Esophagus squamous epithelium (tissue), 4 donors: ENCODE data around the gene SLC6A7.

Experiments
- CTCF ChIP-seq, 6 experiments: fragments of 450-650 bp in 4 of 6; fragments of 200-600 bp in 2 of 6; sonication (generic) in 2 of 6; IDR thresholded peaks; one replicate each; pipeline ENCODE4 v1.5.1; 2016 to 2019; ENCODE audit warnings: antibody characterized with exemption in 6 of 6, mild to moderate bottlenecking in 4 of 6, moderate library complexity in 4 of 6
- POLR2A ChIP-seq, 4 donors: fragments of 450-650 bp; IDR thresholded peaks; one replicate each; pipeline ENCODE4 v1.6.1; 2017; ENCODE audit warnings: antibody characterized with exemption in 4 of 4, mild to moderate bottlenecking in 4 of 4, moderate library complexity in 3 of 4

- TF ChIP-seq CTCF (IDR thresholded peaks at IDR 0.05) (peak in 3 of 6 experiments; percentile 15 to 23 (median 16)), POLR2A (IDR thresholded peaks at IDR 0.05) (no peak)
Observed at GRCh38 chr5:150175536-150175935, 14.3 kb upstream of the SLC6A7 start.
